Measurements from ENCODE around the gene DDX28.
"Not testable (repeated sequence)": the region's sequence is repeated elsewhere in the genome, so short reads cannot be mapped to it uniquely, and the experiment has no call there.

The DDX28 gene

GRCh38 chr16:67976205-67976604 is 46.8 kb downstream of the DDX28 start:
- TF ChIP-seq, protein P1, sequence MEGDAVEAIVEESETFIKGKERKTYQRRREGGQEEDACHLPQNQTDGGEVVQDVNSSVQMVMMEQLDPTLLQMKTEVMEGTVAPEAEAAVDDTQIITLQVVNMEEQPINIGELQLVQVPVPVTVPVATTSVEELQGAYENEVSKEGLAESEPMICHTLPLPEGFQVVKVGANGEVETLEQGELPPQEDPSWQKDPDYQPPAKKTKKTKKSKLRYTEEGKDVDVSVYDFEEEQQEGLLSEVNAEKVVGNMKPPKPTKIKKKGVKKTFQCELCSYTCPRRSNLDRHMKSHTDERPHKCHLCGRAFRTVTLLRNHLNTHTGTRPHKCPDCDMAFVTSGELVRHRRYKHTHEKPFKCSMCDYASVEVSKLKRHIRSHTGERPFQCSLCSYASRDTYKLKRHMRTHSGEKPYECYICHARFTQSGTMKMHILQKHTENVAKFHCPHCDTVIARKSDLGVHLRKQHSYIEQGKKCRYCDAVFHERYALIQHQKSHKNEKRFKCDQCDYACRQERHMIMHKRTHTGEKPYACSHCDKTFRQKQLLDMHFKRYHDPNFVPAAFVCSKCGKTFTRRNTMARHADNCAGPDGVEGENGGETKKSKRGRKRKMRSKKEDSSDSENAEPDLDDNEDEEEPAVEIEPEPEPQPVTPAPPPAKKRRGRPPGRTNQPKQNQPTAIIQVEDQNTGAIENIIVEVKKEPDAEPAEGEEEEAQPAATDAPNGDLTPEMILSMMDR (conservative IDR thresholded peaks at IDR 0.05; ENCODE audit: low read depth, low read length), result no peak
- DNase-seq (ENCODE audit: low read depth), result no peak
- H3K4me3 ChIP-seq (ENCODE audit: low read length), result no peak overlapping the region

DNA sequence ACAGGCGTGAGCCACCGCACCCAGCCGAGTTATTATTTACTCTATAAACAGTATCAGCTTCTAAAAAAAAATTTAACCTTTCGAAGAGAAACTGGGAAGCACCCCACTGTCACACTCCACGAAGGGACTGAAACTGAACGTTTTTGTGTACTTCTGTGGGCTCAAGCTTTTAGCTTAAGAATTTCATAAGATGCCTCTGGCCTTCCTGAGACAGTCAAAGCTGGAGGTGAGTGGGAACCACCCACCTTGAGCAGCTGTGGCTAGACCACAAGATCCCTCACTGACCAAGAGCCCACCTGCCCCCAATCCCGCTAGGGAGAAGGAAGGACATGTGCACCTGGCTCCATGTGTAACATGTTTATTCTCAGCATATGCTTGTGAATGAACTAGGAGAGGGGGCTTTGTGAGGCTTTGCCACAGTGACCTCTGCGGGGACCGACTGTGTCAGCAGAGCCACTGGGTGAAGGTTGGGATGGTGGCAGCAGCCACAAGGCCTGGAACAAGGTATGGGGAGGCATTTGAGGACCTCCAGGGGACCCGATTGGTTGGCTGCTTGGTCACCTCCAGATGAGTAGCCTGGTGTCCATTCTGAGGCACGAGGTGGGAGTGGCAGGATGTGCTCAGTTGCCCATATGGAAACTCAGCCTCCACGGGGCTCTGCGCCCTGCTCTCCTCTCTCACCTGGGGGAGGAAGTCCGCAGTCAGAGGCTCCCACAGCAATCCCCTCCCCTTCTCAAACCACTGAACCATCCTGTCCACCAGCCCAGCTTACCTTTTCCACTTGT is 47.5 kb downstream of the DDX28 start:
- TF ChIP-seq, protein P1 (conservative IDR thresholded peaks at IDR 0.05; ENCODE audit: low read depth, low read length), result no peak
- no peak for DNase-seq (ENCODE audit: low read depth)
- H3K4me3 ChIP-seq (ENCODE audit: low read length), result no peak overlapping the region

DNA sequence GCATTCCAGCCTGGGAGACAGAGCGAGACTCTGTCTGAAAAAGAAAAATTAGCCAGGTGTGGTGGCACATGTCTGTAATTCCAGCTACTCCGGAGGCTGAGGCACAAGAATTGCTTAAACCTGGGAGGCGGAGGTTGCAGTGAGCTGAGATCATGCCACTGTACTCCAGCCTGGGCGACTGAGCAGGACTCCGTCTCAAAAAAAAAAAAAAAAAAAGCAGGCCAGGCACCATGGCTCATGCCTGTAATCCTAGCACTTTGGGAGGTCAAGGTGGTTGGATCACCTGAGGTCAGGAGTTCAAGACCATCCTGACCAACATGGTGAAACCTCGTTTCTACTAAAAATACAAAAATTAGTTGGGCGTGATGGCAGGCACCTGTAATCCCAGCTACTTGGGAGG is 50.7 kb downstream of the DDX28 start:
- not testable (repeated sequence) for DNase-seq (ENCODE audit: low read depth); H3K4me3 ChIP-seq (ENCODE audit: low read length)

DNA sequence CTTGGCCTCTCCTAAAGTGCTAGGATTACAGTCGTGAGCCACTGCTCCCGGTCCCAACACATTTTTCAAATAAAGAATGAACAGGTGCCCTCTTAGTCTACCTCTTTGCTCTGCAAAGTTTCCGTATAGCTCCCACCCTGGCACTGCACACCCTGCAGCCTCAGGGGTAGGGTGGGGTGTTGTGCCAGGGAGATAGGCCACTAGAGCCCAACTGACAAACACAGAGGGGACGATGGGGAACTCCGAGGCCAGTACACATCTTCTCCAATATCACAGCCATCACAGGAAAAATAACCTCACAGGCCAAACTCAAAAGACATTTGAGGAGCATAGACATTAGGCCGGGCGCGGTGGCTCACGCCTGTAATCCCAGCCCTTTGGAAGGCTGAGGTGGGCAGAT is 51.9 kb downstream of the DDX28 start:
- H3K4me3 ChIP-seq (ENCODE audit: low read length), result no peak overlapping the region
- DNase-seq (ENCODE audit: low read depth), result no peak
- TF ChIP-seq, protein P1 (conservative IDR thresholded peaks at IDR 0.05; ENCODE audit: low read depth, low read length), result no peak

All from retinal pigment epithelial cell (primary cell).